PFSK-1 (cell line): ENCODE measurements around the gene MAPK8.

ENCODE experiments used
- POLR2AphosphoS5 ChIP-seq: IDR thresholded peaks from 2 replicates; pipeline ENCODE4 v1.6.1; 2012; ENCODE audit warnings: low read depth, mild to moderate bottlenecking, control low read depth, low read length, moderate library complexity
- SIN3A ChIP-seq: IDR thresholded peaks from 2 replicates; pipeline ENCODE4 v1.6.1; 2012; ENCODE audit warnings: mild to moderate bottlenecking, low read length, moderate library complexity, borderline replicate concordance; ENCODE audit not compliant: insufficient read depth
- TAF1 ChIP-seq: IDR thresholded peaks from 2 replicates; pipeline ENCODE4 v1.6.1; 2012; ENCODE audit warnings: low read length, control low read depth, borderline replicate concordance; ENCODE audit not compliant: insufficient read depth
- TF ChIP-seq, protein P1 (sequence below), 2 experiments: IDR thresholded peaks; 2 replicates each; pipeline versions ENCODE4 v1.6.1 to v1.8.0; 2011 to 2012; ENCODE audit warnings: low read depth in 2 of 2, low read length in 2 of 2, control low read depth in 1 of 2, inconsistent platforms in 1 of 2, mild to moderate bottlenecking in 1 of 2, moderate library complexity in 1 of 2; ENCODE audit not compliant: insufficient read depth in 1 of 2

DNA sequence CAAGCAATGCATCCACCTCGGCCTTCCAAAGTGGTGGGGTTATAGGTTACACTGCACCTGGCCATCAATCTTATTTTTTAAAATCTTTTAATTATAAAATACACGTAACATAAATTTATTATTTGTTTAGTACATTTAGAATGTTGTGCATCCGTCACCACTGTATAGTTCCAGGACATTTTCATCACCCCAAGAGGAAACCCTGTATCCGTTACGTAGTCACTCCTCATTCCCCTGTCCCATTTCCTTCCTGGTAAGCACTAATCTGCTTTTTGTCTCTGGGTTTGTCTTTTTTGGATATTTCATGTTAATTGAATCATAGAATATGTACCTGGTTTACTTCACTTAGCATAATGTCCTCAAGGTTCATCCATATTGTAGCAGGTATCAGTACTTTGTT lies 51.2 kb downstream of the MAPK8 start:
- no peak for TF ChIP-seq TAF1
- no peak for TF ChIP-seq POLR2AphosphoS5
- TF ChIP-seq, protein P1, sequence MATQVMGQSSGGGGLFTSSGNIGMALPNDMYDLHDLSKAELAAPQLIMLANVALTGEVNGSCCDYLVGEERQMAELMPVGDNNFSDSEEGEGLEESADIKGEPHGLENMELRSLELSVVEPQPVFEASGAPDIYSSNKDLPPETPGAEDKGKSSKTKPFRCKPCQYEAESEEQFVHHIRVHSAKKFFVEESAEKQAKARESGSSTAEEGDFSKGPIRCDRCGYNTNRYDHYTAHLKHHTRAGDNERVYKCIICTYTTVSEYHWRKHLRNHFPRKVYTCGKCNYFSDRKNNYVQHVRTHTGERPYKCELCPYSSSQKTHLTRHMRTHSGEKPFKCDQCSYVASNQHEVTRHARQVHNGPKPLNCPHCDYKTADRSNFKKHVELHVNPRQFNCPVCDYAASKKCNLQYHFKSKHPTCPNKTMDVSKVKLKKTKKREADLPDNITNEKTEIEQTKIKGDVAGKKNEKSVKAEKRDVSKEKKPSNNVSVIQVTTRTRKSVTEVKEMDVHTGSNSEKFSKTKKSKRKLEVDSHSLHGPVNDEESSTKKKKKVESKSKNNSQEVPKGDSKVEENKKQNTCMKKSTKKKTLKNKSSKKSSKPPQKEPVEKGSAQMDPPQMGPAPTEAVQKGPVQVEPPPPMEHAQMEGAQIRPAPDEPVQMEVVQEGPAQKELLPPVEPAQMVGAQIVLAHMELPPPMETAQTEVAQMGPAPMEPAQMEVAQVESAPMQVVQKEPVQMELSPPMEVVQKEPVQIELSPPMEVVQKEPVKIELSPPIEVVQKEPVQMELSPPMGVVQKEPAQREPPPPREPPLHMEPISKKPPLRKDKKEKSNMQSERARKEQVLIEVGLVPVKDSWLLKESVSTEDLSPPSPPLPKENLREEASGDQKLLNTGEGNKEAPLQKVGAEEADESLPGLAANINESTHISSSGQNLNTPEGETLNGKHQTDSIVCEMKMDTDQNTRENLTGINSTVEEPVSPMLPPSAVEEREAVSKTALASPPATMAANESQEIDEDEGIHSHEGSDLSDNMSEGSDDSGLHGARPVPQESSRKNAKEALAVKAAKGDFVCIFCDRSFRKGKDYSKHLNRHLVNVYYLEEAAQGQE (IDR thresholded peaks at IDR 0.05; ENCODE audit: insufficient read depth in 1 of 2, low read depth in 2 of 2, low read length in 2 of 2): no peak
- TF ChIP-seq SIN3A: no peak
